Neuronal stem cell (in vitro differentiated cells): Measurements from ENCODE around the gene DUSP10.

ENCODE experiments used
- DNase-seq: peaks from one replicate; pipeline ENCODE4 v3.0.0-alpha.2; 2013; ENCODE audit warnings: low spot score
- H2AFZ ChIP-seq: one replicate; pipeline ENCODE4 v1.6.1; 2013; ENCODE audit warnings: mild to moderate bottlenecking, low read length, inconsistent platforms
- H2AK5ac ChIP-seq: 2 replicates; pipeline ENCODE4 v1.6.1; 2013; ENCODE audit warnings: low read depth, mild to moderate bottlenecking, inconsistent platforms, low read length, moderate library complexity, mixed read lengths
- H2BK120ac ChIP-seq: 2 replicates; pipeline ENCODE4 v1.6.1; 2013; ENCODE audit warnings: low read depth, mild to moderate bottlenecking, inconsistent platforms, low read length, moderate library complexity, mixed read lengths
- H2BK12ac ChIP-seq: one replicate; pipeline ENCODE4 v1.6.1; 2013; ENCODE audit warnings: low read length, inconsistent platforms
- H2BK15ac ChIP-seq: 2 replicates; pipeline ENCODE4 v1.6.1; 2013; ENCODE audit warnings: mild to moderate bottlenecking, low read length, inconsistent platforms, mixed read lengths
- H2BK5ac ChIP-seq: one replicate; pipeline ENCODE4 v1.6.1; 2013; ENCODE audit warnings: inconsistent platforms, mild to moderate bottlenecking, low read length, moderate library complexity
- H3K14ac ChIP-seq: one replicate; pipeline ENCODE4 v1.6.1; 2013; ENCODE audit warnings: low read length, inconsistent platforms
- H3K18ac ChIP-seq: 2 replicates; pipeline ENCODE4 v1.6.1; 2013; ENCODE audit warnings: low read length, inconsistent platforms
- H3K23ac ChIP-seq: 2 replicates; pipeline ENCODE4 v1.6.1; 2013; ENCODE audit warnings: low read depth, mild to moderate bottlenecking, mixed read lengths, low read length, inconsistent platforms; ENCODE audit not compliant: poor library complexity
- H3K27ac ChIP-seq: replicated peaks from 3 replicates; pipeline ENCODE4 v1.5.1; 2013; ENCODE audit warnings: low read length, inconsistent platforms
- H3K27me3 ChIP-seq, 3 experiments: 2 replicates each; pipeline ENCODE4 v1.6.1; 2013; ENCODE audit warnings: low read length in 3 of 3, mild to moderate bottlenecking in 2 of 3, inconsistent platforms in 1 of 3, low read depth in 1 of 3, mixed read lengths in 1 of 3, moderate library complexity in 1 of 3; ENCODE audit not compliant: control insufficient read depth in 3 of 3, insufficient read depth in 3 of 3
- H3K36me3 ChIP-seq, 2 donors: replicated peaks in 1 of 2; 2 replicates each; pipeline ENCODE4 v1.6.1; 2013; ENCODE audit warnings: low read length in 2 of 2; ENCODE audit not compliant: control insufficient read depth in 2 of 2, insufficient read depth in 2 of 2
- H3K4ac ChIP-seq: 2 replicates; pipeline ENCODE4 v1.6.1; 2013; ENCODE audit warnings: inconsistent platforms, mild to moderate bottlenecking, low read length, moderate library complexity
- H3K4me1 ChIP-seq, 2 donors: 1 replicate in 1 of 2; 2 replicates in 1 of 2; pipeline ENCODE4 v1.6.1; 2013; ENCODE audit warnings: low read length in 2 of 2, low read depth in 1 of 2; ENCODE audit not compliant: control insufficient read depth in 2 of 2, insufficient read depth in 1 of 2
- H3K4me2 ChIP-seq: one replicate; pipeline ENCODE4 v1.6.1; 2013; ENCODE audit warnings: mild to moderate bottlenecking, low read length, inconsistent platforms; ENCODE audit not compliant: insufficient read depth, poor library complexity, severe bottlenecking
- H3K4me3 ChIP-seq, 2 donors: 2 replicates each; pipeline ENCODE4 v1.5.1; 2013; ENCODE audit warnings: low read length in 2 of 2, mild to moderate bottlenecking in 2 of 2, inconsistent platforms in 1 of 2, moderate library complexity in 1 of 2
- H3K79me1 ChIP-seq: one replicate; pipeline ENCODE4 v1.6.1; 2013; ENCODE audit warnings: low read depth, mild to moderate bottlenecking, inconsistent platforms, low read length, moderate library complexity
- H3K9ac ChIP-seq: one replicate; pipeline ENCODE4 v1.6.1; 2013; ENCODE audit warnings: mild to moderate bottlenecking, low read depth, low read length, inconsistent platforms; ENCODE audit not compliant: poor library complexity
- H3K9me3 ChIP-seq, 2 donors: replicated peaks in 1 of 2; 2 replicates each; pipeline versions ENCODE3 to v1.6.1; 2013; ENCODE audit warnings: low read length in 2 of 2, mild to moderate bottlenecking in 2 of 2, inconsistent platforms in 1 of 2, low read depth in 1 of 2, mixed read lengths in 1 of 2, moderate library complexity in 1 of 2; ENCODE audit not compliant: control insufficient read depth in 2 of 2, insufficient read depth in 1 of 2
- H4K8ac ChIP-seq: one replicate; pipeline ENCODE4 v1.6.1; 2013; ENCODE audit warnings: low read depth, mild to moderate bottlenecking, inconsistent platforms, low read length, moderate library complexity
- H4K91ac ChIP-seq: one replicate; pipeline ENCODE4 v1.6.1; 2013; ENCODE audit warnings: low read length, low read depth, mild to moderate bottlenecking, inconsistent platforms; ENCODE audit not compliant: poor library complexity
- WGBS, 2 donors: extraction: QIAGEN DNeasy Blood & Tissue Kit; methylation state at CpG; one replicate each; pipeline ENCODE4 v1.1.7; 2013; ENCODE audit warnings: missing lambda C conversion rate in 2 of 2, mixed read lengths in 1 of 2; ENCODE audit not compliant: insufficient read length in 2 of 2, insufficient replicate concordance in 1 of 2; ENCODE audit errors: extremely low coverage in 2 of 2; 5-methylcytosine and 5-hydroxymethylcytosine counted together

DUSP10 gene

DNA sequence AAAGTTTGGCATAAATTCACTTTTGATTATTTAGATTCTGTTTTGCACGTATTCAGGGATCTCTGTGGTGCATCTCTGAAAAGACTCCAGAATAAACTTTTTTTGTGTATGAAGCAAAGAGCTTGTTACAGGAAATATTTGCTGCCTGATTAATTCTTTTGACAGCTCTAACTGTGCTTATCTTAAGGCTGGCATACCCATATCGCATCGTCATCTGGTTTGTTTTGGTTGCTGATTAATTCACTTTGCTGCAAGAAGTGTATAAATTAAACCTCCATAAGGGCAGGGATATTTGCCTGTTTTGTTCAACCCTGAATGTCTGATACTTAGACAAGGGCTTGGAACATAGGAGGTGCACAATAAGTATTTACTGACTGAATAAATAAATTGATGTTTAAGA is 17.5 kb upstream of the DUSP10 start:
- Histone ChIP-seq H3K79me1 (no peaks in the 10 kb centered on the region), H2BK15ac (no peak overlapping the region), H2AFZ (no peak overlapping the region), H3K36me3 (no peaks in the 10 kb centered on the region), H3K14ac (no peak overlapping the region), H3K27me3 (peaks cover 0 to 2% (median 0%) of the 10 kb centered on the region in 3 experiments), H3K18ac (no peak overlapping the region), H2BK120ac (no peak overlapping the region), H2BK12ac (no peak overlapping the region), H3K9ac (no peak overlapping the region), H4K91ac (no peak overlapping the region), H3K4me2 (no peak overlapping the region), H3K9me3 (no peaks in the 10 kb centered on the region), H3K23ac (no peak overlapping the region), H2AK5ac (no peak overlapping the region), H4K8ac (no peak overlapping the region), H3K4ac (no peak overlapping the region), H3K4me1 (no peaks in the 10 kb centered on the region), H3K4me3 (no peak overlapping the region), H3K27ac (no peak overlapping the region), H2BK5ac (no peak overlapping the region)
- no CpG with 5 or more reads among the region's 3 CpGs for WGBS, 2 donors
- no peak for DNase-seq

DNA sequence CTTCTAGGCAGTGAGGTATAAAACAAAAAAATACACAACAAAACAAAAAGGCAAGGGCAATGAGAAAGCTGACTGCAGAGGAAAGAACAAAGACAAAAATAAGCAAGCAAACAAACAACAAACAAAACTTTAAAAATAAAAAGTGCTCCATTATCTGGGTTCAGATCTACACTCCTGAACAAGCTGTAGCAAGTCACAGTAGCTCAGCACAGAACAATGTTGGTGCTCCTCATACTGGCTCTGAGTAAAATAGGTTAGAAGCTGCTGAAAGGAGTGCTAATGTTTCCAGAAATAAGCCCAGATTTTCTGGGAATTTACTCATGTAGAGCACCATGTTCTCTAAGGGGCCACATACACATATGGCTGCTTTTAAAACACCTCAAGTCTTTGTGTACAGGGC is 16.6 kb upstream of the DUSP10 start:
- Histone ChIP-seq H2BK5ac (no peak overlapping the region), H3K9ac (no peak overlapping the region), H3K4me1 (no peaks in the 10 kb centered on the region), H3K27ac (no peak overlapping the region), H2BK120ac (no peak overlapping the region), H3K14ac (no peak overlapping the region), H2AK5ac (no peak overlapping the region), H3K4me3 (no peak overlapping the region), H3K18ac (no peak overlapping the region), H4K91ac (no peak overlapping the region), H3K27me3 (peaks cover 0 to 2% (median 0%) of the 10 kb centered on the region in 3 experiments), H3K4me2 (no peak overlapping the region), H2AFZ (no peak overlapping the region), H2BK12ac (no peak overlapping the region), H3K36me3 (no peaks in the 10 kb centered on the region), H3K79me1 (no peaks in the 10 kb centered on the region), H4K8ac (no peak overlapping the region), H3K23ac (no peak overlapping the region), H3K4ac (no peak overlapping the region), H3K9me3 (no peaks in the 10 kb centered on the region), H2BK15ac (no peak overlapping the region)
- no peak for DNase-seq

DNA sequence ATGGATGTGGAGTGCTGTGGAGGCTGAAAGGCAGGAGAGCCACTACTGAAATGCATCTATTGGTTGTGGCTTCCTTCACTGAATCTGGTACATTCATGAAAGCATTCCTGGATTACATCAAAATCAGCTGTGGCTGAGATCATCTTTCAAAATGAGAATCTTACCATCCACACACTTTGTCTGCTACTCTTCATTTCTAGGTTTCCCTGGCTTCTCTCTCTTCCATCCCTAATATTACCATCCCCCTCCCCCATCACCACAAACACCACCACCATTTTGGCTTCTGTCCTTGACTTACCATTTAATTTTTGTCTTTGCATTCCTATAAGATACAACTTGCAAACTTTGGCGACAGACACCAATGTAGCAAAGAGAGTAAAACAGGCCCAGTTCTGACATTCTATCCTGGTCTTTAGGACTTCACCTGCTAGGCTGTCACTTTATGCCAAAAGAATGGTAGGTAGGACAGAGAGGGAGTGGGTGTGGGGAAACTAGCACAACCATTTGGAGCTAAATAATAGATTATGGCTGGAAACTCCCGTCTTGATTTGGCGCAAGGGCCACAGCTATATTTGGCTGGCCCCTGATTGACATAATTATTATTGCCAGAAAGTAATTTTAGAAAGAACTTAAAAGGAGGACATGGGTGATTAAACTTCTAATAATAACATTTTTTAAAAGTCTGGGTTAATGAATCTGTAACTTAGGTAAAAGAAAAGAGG is 15.1 kb upstream of the DUSP10 start:
- H2AFZ ChIP-seq, result no peak overlapping the region
- no peak overlapping the region for H2BK12ac ChIP-seq
- peaks cover 0 to 2% (median 0%) of the 10 kb centered on the region in 3 experiments for H3K27me3 ChIP-seq
- H3K79me1 ChIP-seq, result no peaks in the 10 kb centered on the region
- DNase-seq, result no peak
- H4K8ac ChIP-seq, result no peak overlapping the region
- H2BK15ac ChIP-seq, result no peak overlapping the region
- no peak overlapping the region for H2BK120ac ChIP-seq
- no peaks in the 10 kb centered on the region for H3K4me1 ChIP-seq
- no CpG with 5 or more reads among the region's 3 CpGs for WGBS, 2 donors
- no peak overlapping the region for H4K91ac ChIP-seq
- no peaks in the 10 kb centered on the region for H3K36me3 ChIP-seq
- no peak overlapping the region for H2BK5ac ChIP-seq
- no peak overlapping the region for H3K27ac ChIP-seq
- H3K9me3 ChIP-seq, result no peaks in the 10 kb centered on the region
- H3K4me3 ChIP-seq, result no peak overlapping the region
- H3K4me2 ChIP-seq, result no peak overlapping the region
- no peak overlapping the region for H3K9ac ChIP-seq
- H2AK5ac ChIP-seq, result no peak overlapping the region
- no peak overlapping the region for H3K18ac ChIP-seq
- H3K23ac ChIP-seq, result no peak overlapping the region
- no peak overlapping the region for H3K4ac ChIP-seq
- H3K14ac ChIP-seq, result no peak overlapping the region

GRCh38 chr1:221753828-221754188 is 11.9 kb upstream of the DUSP10 start:
- no CpG with 5 or more reads among the region's 1 CpG for WGBS, 2 donors
- no peaks in the 10 kb centered on the region for H3K4me1 ChIP-seq

More at GRCh38 chr1:221753828-221754188, 11.9 kb upstream of the DUSP10 start:
- Histone ChIP-seq H4K8ac (no peak overlapping the region), H3K27ac (no peak overlapping the region), H3K9ac (no peak overlapping the region), H3K14ac (no peak overlapping the region), H3K4me3 (no peak overlapping the region), H2BK120ac (no peak overlapping the region), H3K9me3 (no peaks in the 10 kb centered on the region), H2AFZ (no peak overlapping the region), H2BK12ac (no peak overlapping the region), H3K79me1 (no peaks in the 10 kb centered on the region), H3K4ac (no peak overlapping the region), H2BK5ac (no peak overlapping the region), H3K18ac (no peak overlapping the region), H3K27me3 (peaks cover 0 to 2% (median 0%) of the 10 kb centered on the region in 3 experiments), H3K23ac (no peak overlapping the region), H2AK5ac (no peak overlapping the region), H3K4me2 (no peak overlapping the region), H3K36me3 (no peaks in the 10 kb centered on the region), H2BK15ac (no peak overlapping the region), H4K91ac (no peak overlapping the region)
- DNase-seq, result no peak
